Endodermal cell (in vitro differentiated cells): ENCODE measurements around the gene WNK2. TPM values are rescaled to one million over a fixed set of nuclear protein-coding genes. Genes with fewer than 3 reads are reported as not detected.

Experiments used
- DNase-seq: peaks from one replicate; pipeline ENCODE4 v3.0.0-alpha.2; 2017
- H3K27ac ChIP-seq: 2 replicates; pipeline ENCODE4 v1.5.1; 2013; ENCODE audit warnings: mild to moderate bottlenecking, low read depth, low read length, moderate library complexity
- H3K27me3 ChIP-seq: 2 replicates; pipeline ENCODE4 v1.6.1; 2013; ENCODE audit warnings: mild to moderate bottlenecking, low read length, moderate library complexity; ENCODE audit not compliant: insufficient read depth, control insufficient read depth, poor library complexity, severe bottlenecking
- H3K36me3 ChIP-seq: 2 replicates; pipeline ENCODE4 v1.7.0; 2013; ENCODE audit warnings: mild to moderate bottlenecking, low read length, moderate library complexity; ENCODE audit not compliant: control insufficient read depth, insufficient read depth
- H3K4me1 ChIP-seq: one replicate; pipeline ENCODE4 v1.7.0; 2013; ENCODE audit warnings: low read length; ENCODE audit not compliant: control insufficient read depth, insufficient read depth
- H3K4me3 ChIP-seq: 2 replicates; pipeline ENCODE4 v1.5.1; 2013; ENCODE audit warnings: mild to moderate bottlenecking, low read length, moderate library complexity
- H3K9ac ChIP-seq: 2 replicates; pipeline ENCODE4 v1.6.1; 2013; ENCODE audit warnings: mild to moderate bottlenecking, low read length, moderate library complexity; ENCODE audit not compliant: poor library complexity, severe bottlenecking; ENCODE audit errors: extremely low read depth
- H3K9me3 ChIP-seq: 2 replicates; pipeline ENCODE4 v1.6.1; 2013; ENCODE audit warnings: mild to moderate bottlenecking, low read length, moderate library complexity; ENCODE audit not compliant: control insufficient read depth
- H3K27ac Mint-ChIP-seq: 2 replicates; pipeline ENCODE4 v1.8.0; 2020; ENCODE audit warnings: mixed read lengths
- H3K27me3 Mint-ChIP-seq: 2 replicates; pipeline ENCODE4 v1.8.0; 2021; ENCODE audit warnings: mild to moderate bottlenecking, mixed read lengths; ENCODE audit not compliant: insufficient read depth
- H3K36me3 Mint-ChIP-seq: 2 replicates; pipeline ENCODE4 v1.8.0; 2020; ENCODE audit warnings: low read depth, mixed read lengths
- H3K4me1 Mint-ChIP-seq: 2 replicates; pipeline ENCODE4 v1.8.0; 2020; ENCODE audit warnings: mixed read lengths
- H3K4me3 Mint-ChIP-seq: 2 replicates; pipeline ENCODE4 v1.8.0; 2020; ENCODE audit warnings: mild to moderate bottlenecking, moderate library complexity, mixed read lengths
- H3K9me3 Mint-ChIP-seq: 2 replicates; pipeline ENCODE4 v1.8.0; 2020; ENCODE audit warnings: mild to moderate bottlenecking, mixed read lengths
- CTCF ChIP-seq: fragments of 200-600 bp; sonication (generic); conservative IDR thresholded peaks from 2 replicates; pipeline ENCODE4 v1.5.0; 2021; ENCODE audit warnings: antibody characterized with exemption, mild to moderate bottlenecking
- WGBS, 2 experiments: methylation state at CpG; one replicate each; pipeline versions ENCODE4 v1.1.5 to v1.1.7; 2013; ENCODE audit warnings: missing lambda C conversion rate in 2 of 2, mixed read lengths in 1 of 2; ENCODE audit not compliant: insufficient coverage in 1 of 2, insufficient read length in 1 of 2; 5-methylcytosine and 5-hydroxymethylcytosine counted together
- total RNA-seq, 2 donors: library from RNA; stranded (reverse); fragmentation: NEBNext Ultra II Directional in 1 of 2; extraction: Animal tissue kit (Norgen Biotek cat#: 25700) in 1 of 2; gene quantifications; 2 replicates in 1 of 2; 3 replicates in 1 of 2; pipeline ENCODE4 v1.2.1, GENCODE V29; 2021

The WNK2 gene
- total RNA-seq, 2 donors from 2014 or later, result 46.1 to 48.8 TPM

- TF ChIP-seq CTCF, result no peak
- peaks cover 16% of the 10 kb centered on the region for H3K4me1 Mint-ChIP-seq
- H3K4me3 Mint-ChIP-seq, result peak overlapping the region; percentile 49
- no peaks in the 10 kb centered on the region for H3K9me3 Mint-ChIP-seq
- Histone ChIP-seq H3K9ac (no peak overlapping the region), H3K4me1 (peaks cover 3% of the 10 kb centered on the region), H3K9me3 (no peaks in the 10 kb centered on the region), H3K4me3 (no peak overlapping the region), H3K27me3 (peaks cover 39% of the 10 kb centered on the region), H3K27ac (no peak overlapping the region), H3K36me3 (no peaks in the 10 kb centered on the region)
- peaks cover 41% of the 10 kb centered on the region for H3K27me3 Mint-ChIP-seq
- DNase-seq, result peak; percentile 74
- no peaks in the 10 kb centered on the region for H3K36me3 Mint-ChIP-seq
- WGBS, 2 experiments, result 55 to 73% methylated on average over 40 to 61 of the region's 61 CpGs
- no peak overlapping the region for H3K27ac Mint-ChIP-seq
Measured at GRCh38 chr9:93185266-93186214, 1.6 kb downstream of the WNK2 start.

- Histone ChIP-seq H3K4me1 (peaks cover 3% of the 10 kb centered on the region), H3K36me3 (no peaks in the 10 kb centered on the region), H3K27me3 (peaks cover 39% of the 10 kb centered on the region), H3K27ac (no peak overlapping the region), H3K4me3 (no peak overlapping the region), H3K9ac (no peak overlapping the region), H3K9me3 (no peaks in the 10 kb centered on the region)
- peaks cover 5% of the 10 kb centered on the region for H3K36me3 Mint-ChIP-seq
- no peaks in the 10 kb centered on the region for H3K9me3 Mint-ChIP-seq
- peak overlapping the region; percentile 49 for H3K4me3 Mint-ChIP-seq
- TF ChIP-seq CTCF, result no peak
- H3K27me3 Mint-ChIP-seq, result peaks cover 35% of the 10 kb centered on the region
- WGBS, 2 experiments, result 79 to 87% methylated on average over 9 to 16 of the region's 16 CpGs
- no peak overlapping the region for H3K27ac Mint-ChIP-seq
- DNase-seq, result no peak
- H3K4me1 Mint-ChIP-seq, result peaks cover 19% of the 10 kb centered on the region
Measured at GRCh38 chr9:93186215-93186945, 2.4 kb downstream of the WNK2 start.

GRCh38 chr9:93187047-93187446, 3.1 kb downstream of the WNK2 start:
- DNase-seq, result no peak
- Mint-ChIP-seq H3K27me3 (peaks cover 28% of the 10 kb centered on the region), H3K4me3 (no peak overlapping the region), H3K27ac (no peak overlapping the region), H3K36me3 (peaks cover 5% of the 10 kb centered on the region), H3K4me1 (peaks cover 20% of the 10 kb centered on the region), H3K9me3 (no peaks in the 10 kb centered on the region)
- Histone ChIP-seq H3K9ac (no peak overlapping the region), H3K9me3 (no peaks in the 10 kb centered on the region), H3K4me1 (peaks cover 3% of the 10 kb centered on the region), H3K27me3 (peaks cover 32% of the 10 kb centered on the region), H3K36me3 (no peaks in the 10 kb centered on the region), H3K27ac (no peak overlapping the region), H3K4me3 (no peak overlapping the region)
- 86 to 100% methylated on average over 2 to 9 of the region's 9 CpGs for WGBS, 2 experiments
- no peak for TF ChIP-seq CTCF
